GM18508 (cell line): Measurements from ENCODE around the gene MYLK3.

Source experiments
- ATAC-seq: cut with Tn5 transposase; IDR thresholded peaks from one replicate; pipeline ENCODE4 v1.9.1; 2021; ENCODE audit warnings: moderate number of reproducible peaks; ENCODE audit not compliant: insufficient read depth, unreplicated experiment

The MYLK3 gene

GRCh38 chr16:46729326-46729995, 18.7 kb downstream of the MYLK3 start:
- ATAC-seq, result no peak

- ATAC-seq, result no peak
Measured at GRCh38 chr16:46728806-46729205, 19.3 kb downstream of the MYLK3 start.

GRCh38 chr16:46727630-46728029, 20.5 kb downstream of the MYLK3 start:
- ATAC-seq, result no peak

GRCh38 chr16:46727184-46727583, 21.0 kb downstream of the MYLK3 start:
- ATAC-seq, result no peak

DNA sequence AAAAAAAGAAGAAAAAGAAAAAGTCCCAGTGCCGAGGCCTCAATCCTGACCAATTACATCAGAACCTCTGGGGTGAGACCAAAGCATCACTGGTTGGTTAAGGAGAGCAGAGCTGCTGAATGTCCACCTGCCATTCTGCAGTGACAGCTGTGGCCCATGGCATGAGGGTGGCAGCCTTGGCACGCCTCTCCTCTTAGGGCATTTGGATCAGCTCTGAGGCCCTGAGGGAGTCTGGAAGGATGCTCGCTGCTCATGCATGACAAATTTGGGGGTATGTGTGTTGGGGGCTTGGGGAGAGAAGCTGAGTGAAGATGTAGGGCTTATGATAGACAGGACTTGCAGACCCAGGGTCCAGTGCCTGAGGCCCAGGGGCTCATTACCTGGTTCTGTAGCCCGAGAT, 26.3 kb downstream of the MYLK3 start:
- ATAC-seq, result no peak

DNA sequence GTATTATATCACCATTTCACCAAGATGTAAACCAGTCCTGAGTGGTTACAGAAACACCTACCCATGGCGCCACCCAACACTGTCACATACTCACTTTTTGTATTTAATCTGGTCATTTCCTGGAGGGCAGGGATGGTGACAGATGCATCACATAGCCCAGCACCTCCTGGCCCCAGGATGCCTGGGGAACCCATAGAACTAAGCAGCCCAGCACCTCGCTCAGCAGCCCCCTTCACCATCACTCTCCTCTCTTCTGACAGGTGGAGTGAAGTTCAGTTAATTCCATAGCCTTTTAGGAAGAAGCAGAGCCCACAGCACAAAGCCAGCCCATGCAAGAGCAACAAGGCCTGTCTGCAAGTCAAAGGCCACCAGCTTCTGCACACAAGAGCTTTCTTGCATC, 27.5 kb downstream of the MYLK3 start:
- ATAC-seq, result no peak

DNA sequence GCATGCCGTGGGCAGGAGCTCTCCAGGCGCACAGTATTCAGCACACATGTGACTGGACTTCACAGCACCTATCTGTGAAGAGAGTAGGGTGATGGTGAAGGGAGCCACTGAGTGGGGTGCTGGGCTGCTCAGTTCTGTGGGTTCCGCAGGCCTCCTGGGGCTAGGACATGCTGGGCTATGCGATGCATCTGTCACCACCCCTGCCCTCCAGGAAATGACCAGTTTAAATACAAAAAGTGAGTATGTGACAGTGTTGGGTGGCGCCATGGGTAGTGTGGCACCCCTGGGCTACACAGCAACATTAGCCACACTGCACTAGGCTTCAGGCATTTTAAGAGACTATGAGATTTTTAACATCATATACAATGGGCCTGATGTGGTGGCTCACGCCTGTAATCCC, 28.6 kb downstream of the MYLK3 start:
- no peak for ATAC-seq

DNA sequence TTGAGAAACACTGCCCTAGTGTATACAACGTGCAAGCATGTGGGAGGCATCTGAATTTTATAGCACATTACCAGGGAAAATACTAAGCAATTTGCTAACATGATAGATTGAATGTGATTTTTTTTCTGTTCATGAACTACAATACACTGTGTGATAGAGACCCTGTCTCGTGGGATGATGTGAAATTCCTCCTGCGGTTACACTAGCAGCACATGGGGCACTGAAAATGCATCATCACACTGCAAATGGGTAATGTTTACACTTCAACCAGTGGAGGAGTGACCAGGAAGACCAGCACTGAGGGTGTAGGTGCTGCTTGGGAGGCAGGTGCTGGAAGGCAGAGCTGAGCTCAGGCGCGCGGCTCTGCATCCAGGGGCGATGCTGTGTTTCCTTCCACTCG, 29.9 kb downstream of the MYLK3 start:
- ATAC-seq, result no peak

DNA sequence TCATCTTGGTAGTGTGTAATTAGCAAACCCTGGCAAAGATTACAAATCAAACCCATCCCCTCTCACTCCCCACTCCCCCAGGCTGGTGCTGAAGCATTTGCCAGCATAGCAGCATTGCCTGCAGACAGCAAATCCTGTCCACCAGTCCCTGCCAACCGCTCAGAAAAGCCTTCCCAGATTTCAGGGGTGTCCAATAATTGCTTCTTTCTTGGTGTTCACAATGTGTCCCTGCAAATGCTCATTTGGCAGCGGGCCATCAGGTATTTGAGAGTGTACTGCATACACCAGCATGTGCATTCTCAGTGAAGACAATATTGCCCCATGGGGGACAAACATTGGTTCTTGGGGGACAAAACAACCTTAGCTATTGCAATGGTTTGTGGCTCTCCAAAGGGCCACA, 30.5 kb downstream of the MYLK3 start:
- ATAC-seq, result no peak

DNA sequence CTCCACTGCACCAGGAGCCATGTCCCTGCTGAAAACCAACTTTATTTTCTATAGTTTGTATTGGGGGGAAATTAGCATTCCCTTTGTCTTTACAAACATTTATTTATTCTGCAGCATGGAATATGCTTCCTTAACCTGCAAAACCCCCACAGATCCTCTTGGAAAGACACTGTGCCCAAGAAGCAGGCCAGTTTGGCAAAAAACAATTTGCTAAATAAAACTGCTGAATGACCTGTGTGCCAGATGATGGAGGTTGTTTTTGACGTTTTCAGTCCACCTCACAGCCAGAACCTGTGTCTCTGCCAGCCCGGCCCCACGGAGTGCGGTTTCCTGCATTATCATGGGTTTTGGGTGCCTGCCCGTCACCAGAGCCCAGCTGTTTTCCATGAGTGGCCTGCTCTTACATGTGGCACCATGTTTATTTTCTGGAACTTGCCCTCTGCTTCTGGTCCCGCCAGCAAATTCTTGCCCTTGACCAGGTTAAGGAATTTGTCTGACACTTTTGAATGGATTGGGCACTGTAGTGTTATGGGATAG, 32.3 kb downstream of the MYLK3 start:
- ATAC-seq, result no peak

- ATAC-seq, result no peak
Measured at GRCh38 chr16:46714797-46715591, 33.1 kb downstream of the MYLK3 start.

- ATAC-seq, result no peak
Measured at GRCh38 chr16:46713634-46714033, 34.5 kb downstream of the MYLK3 start.

DNA sequence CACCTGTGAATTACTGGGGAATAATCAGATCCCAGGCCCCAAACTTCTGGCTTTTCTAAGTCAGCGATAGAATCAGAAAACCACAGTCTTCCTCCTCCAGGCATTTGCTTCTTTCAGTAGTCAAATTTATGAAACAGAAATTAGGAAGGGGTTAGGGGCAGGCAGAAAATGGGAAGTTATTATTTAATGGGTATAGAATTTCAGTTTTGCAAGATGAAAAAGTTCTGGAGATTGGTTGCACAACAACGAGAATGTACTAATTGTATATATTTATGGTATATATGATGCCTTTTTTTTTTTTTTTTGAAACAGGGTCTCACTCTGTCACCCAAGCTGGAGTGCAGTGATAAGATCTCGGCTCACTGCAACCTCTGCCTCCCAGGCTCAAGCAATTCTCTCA, 35.2 kb downstream of the MYLK3 start:
- ATAC-seq, result no peak

- no peak for ATAC-seq
Measured at GRCh38 chr16:46711106-46712058, 36.8 kb downstream of the MYLK3 start.

- ATAC-seq, result no peak
Measured at GRCh38 chr16:46709469-46710005, 38.6 kb downstream of the MYLK3 start.

GRCh38 chr16:46706642-46707041, 41.5 kb downstream of the MYLK3 start:
- no peak for ATAC-seq

DNA sequence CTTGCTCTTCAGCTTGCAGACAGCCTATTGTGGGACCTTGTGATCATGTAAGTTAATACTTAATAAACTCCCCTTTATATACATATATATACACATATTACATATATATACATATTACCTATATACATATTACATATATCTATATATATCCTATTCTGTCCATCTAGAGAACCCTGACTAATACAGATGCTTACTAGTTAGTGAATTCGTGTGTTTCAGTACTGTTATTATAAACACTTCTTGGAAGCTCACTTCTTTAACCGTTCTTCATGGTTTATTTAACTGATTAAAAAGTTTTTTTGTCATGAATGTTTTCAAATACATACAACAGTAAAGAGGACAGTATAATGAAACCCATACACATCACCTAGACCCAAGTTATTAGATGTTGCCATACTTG, 46.1 kb downstream of the MYLK3 start:
- no peak for ATAC-seq

DNA sequence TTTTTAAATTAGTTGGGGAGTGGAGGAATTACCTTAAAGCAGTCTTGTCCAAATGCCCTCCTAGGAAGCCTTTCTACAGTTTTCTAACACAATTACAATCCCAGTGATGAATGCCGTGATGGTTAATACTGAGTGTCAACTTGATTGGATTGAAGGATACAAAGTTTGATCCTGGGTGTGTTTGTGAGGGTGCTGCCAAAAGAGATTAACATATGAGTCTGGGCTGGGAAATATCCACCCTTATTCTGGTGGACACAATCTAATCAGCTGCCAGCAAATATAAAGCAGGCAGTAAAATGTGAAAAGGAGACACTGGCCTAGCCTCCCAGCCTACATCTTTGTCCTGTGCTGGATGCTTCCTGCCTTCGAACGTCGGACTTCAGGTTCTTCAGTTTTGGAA, 46.5 kb downstream of the MYLK3 start:
- ATAC-seq, result no peak

- ATAC-seq, result no peak
Measured at GRCh38 chr16:46700048-46700447, 48.1 kb downstream of the MYLK3 start.

DNA sequence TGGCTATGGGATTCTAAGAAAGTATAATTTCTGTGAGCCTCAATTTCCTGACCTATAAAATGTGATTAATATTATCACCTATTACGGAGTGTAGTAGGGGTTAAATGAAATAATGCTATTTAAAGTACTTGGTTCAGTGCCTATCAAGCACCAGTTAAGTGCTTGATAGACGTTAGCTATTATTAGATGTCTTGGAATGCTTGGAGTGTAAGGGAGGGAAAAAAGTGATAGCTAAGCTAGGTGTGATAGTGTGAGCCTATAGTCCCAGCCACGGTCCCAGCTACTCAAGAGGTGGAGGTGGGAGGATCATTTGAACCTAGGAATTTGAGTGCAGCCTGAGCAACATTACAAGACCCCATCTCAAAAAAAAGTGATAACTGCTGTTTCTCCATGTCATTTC, 51.2 kb downstream of the MYLK3 start:
- no peak for ATAC-seq
